Ascending aorta (tissue), 2 donors: ENCODE data around the gene SLC16A2. TPM values are rescaled to one million over a fixed set of nuclear protein-coding genes. Genes with fewer than 3 reads are reported as not detected.
A peak's percentile ranks its signal among the peaks of the same experiment; 100 is the strongest.

ENCODE experiments used
- DNase-seq, 2 donors: peaks; one replicate each; pipeline ENCODE4 v3.0.0-alpha.2; 2019; ENCODE audit warnings: low spot score in 2 of 2
- H3K27ac ChIP-seq, 2 donors: fragments of 200-600 bp; sonication (generic); one replicate each; pipeline ENCODE4 v1.5.1; 2016 to 2017; ENCODE audit warnings: mild to moderate bottlenecking in 1 of 2
- H3K27me3 ChIP-seq: fragments of 200-600 bp; sonication (generic); one replicate; pipeline ENCODE4 v1.5.1; 2017
- H3K36me3 ChIP-seq, 2 donors: fragments of 200-600 bp; sonication (generic); one replicate each; pipeline ENCODE4 v1.5.1; 2016
- H3K4me1 ChIP-seq, 2 donors: fragments of 200-600 bp; sonication (generic); one replicate each; pipeline ENCODE4 v1.5.1; 2016 to 2017; ENCODE audit warnings: mild to moderate bottlenecking in 1 of 2
- H3K4me3 ChIP-seq, 2 donors: fragments of 200-600 bp; sonication (generic); one replicate each; pipeline ENCODE4 v1.5.1; 2016 to 2017; ENCODE audit warnings: mild to moderate bottlenecking in 1 of 2
- H3K9me3 ChIP-seq, 2 donors: fragments of 200-600 bp; sonication (generic); one replicate each; pipeline ENCODE4 v1.5.1; 2016
- CTCF ChIP-seq, 3 experiments: fragments of 200-600 bp in 2 of 3; fragments of 450-650 bp in 1 of 3; sonication (generic) in 2 of 3; IDR thresholded peaks; one replicate each; pipeline ENCODE4 v1.5.1; 2016 to 2019; ENCODE audit warnings: antibody characterized with exemption in 3 of 3, mild to moderate bottlenecking in 1 of 3, moderate library complexity in 1 of 3
- intact Hi-C: fragments of 100-400 bp; cut with DNase I; formaldehyde crosslinking; loops from one replicate; pipeline ENCODE4 v1.15.1; 2023
- total RNA-seq: library from RNA; depleted of rRNA; stranded (reverse); fragments of >200 nt; gene quantifications from one replicate; pipeline ENCODE4 v1.1.0, GENCODE V29; 2016

The SLC16A2 gene
- total RNA-seq, 1 donor from 2014 or later: 10.7 TPM

- intact Hi-C loops: no loop called here
- no peak overlapping the region for H3K27ac ChIP-seq
- no peaks in the 10 kb centered on the region for H3K27me3 ChIP-seq
- H3K9me3 ChIP-seq: no peaks in the 10 kb centered on the region
- no peak for TF ChIP-seq CTCF (IDR thresholded peaks at IDR 0.05)
- no peaks in the 10 kb centered on the region for H3K36me3 ChIP-seq
- no peak for DNase-seq
- no peak overlapping the region for H3K4me3 ChIP-seq
- no peaks in the 10 kb centered on the region for H3K4me1 ChIP-seq
Observed at GRCh38 chrX:74389016-74389722, 32.1 kb upstream of the SLC16A2 start.

- no peak overlapping the region for H3K27ac ChIP-seq
- H3K27me3 ChIP-seq: no peaks in the 10 kb centered on the region
- no peak overlapping the region for H3K4me3 ChIP-seq
- TF ChIP-seq CTCF (IDR thresholded peaks at IDR 0.05): no peak
- no peaks in the 10 kb centered on the region for H3K36me3 ChIP-seq
- intact Hi-C loops: no loop called here
- no peak for DNase-seq
- H3K9me3 ChIP-seq: no peaks in the 10 kb centered on the region
- no peaks in the 10 kb centered on the region for H3K4me1 ChIP-seq
Observed at GRCh38 chrX:74395556-74395955, 25.7 kb upstream of the SLC16A2 start.

DNA sequence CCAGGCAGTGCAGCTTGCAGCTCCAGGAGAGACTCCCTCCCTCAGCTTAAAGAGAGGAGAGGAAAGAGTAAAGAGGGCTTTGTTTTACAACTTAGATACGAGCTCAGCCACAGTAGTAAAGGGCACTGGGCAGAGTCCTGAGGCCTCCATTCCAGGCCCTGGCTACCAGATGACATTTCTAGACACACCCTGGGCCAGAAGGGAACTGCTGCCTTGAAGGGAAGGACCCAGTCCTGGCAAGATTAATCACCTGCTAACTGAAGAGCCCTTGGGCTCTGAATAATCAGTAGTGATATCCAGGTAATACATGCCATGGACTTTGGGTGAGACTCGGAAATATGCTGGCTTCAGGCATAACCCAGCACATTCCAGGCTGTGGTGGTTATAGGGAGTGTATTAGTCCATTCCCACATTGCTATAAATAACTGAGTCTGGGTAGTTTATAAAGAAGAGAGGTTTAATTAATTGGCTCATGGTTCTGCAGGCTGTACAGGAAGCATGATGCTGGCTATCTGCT lies 15.3 kb upstream of the SLC16A2 start:
- H3K4me1 ChIP-seq: no peaks in the 10 kb centered on the region
- intact Hi-C loops: no loop called here
- no peak for DNase-seq

GRCh38 chrX:74408304-74408703 lies 13.0 kb upstream of the SLC16A2 start:
- H3K36me3 ChIP-seq: no peaks in the 10 kb centered on the region
- DNase-seq: no peak
- no peaks in the 10 kb centered on the region for H3K9me3 ChIP-seq
- H3K4me1 ChIP-seq: no peaks in the 10 kb centered on the region
- no peaks in the 10 kb centered on the region for H3K27me3 ChIP-seq
- TF ChIP-seq CTCF (IDR thresholded peaks at IDR 0.05): no peak
- intact Hi-C loops: no loop called here
- no peak overlapping the region for H3K4me3 ChIP-seq
- no peak overlapping the region for H3K27ac ChIP-seq

More for the DNA sequence above, 15.3 kb upstream of the SLC16A2 start:
- Histone ChIP-seq H3K36me3 (no peaks in the 10 kb centered on the region), H3K27ac (no peak overlapping the region), H3K4me3 (no peak overlapping the region), H3K9me3 (no peaks in the 10 kb centered on the region), H3K27me3 (no peaks in the 10 kb centered on the region)
- TF ChIP-seq CTCF (IDR thresholded peaks at IDR 0.05): no peak

DNA sequence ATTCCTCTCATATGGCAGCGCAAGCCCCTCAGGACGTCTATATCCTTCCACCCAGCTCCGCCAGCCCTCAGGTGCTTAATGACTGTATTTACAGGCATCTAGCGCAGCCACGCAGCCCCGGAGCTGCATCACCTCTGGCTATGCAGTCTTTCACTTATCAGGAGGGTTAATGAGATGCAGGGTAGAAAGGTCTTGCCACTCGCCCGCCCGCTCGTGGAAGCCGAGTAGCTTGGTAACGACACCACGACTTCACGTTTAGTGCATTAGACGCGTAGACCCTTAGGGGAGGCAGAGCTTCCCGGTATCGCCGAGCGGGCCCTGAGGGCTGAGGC lies 1.5 kb upstream of the SLC16A2 start:
- intact Hi-C loops: loop anchor here (1.0 to 10.0 kb wide), 5 partner anchors 38 to 855 kb away; partner anchors contain the start of genes CHIC1 and RLIM

More for the DNA sequence above, 1.5 kb upstream of the SLC16A2 start:
- Histone ChIP-seq H3K4me3 (peak overlapping the region; percentile 46 to 63), H3K27me3 (no peaks in the 10 kb centered on the region), H3K4me1 (no peaks in the 10 kb centered on the region), H3K27ac (peak overlapping the region; percentile 85 to 94), H3K36me3 (no peaks in the 10 kb centered on the region), H3K9me3 (no peaks in the 10 kb centered on the region)
- TF ChIP-seq CTCF (IDR thresholded peaks at IDR 0.05): no peak
- DNase-seq: no peak
